Astrocyte (in vitro differentiated cells and primary cell): ENCODE data around the gene SMCO1. TPM values are rescaled to one million over a fixed set of nuclear protein-coding genes. Genes with fewer than 3 reads are reported as not detected.
"Not testable (repeated sequence)": the region's sequence is repeated elsewhere in the genome, so short reads cannot be mapped to it uniquely, and the experiment has no call there.

Experiments used
- DNase-seq: peaks from one replicate; pipeline ENCODE4 v3.0.0-alpha.2; 2010; ENCODE audit warnings: low read depth
- FAIRE-seq: peaks from 2 replicates; lab custom pipeline; 2011; peaks lifted over from hg19 to GRCh38; lab: Jason Lieb, UNC
- H2AFZ ChIP-seq: 2 replicates; pipeline ENCODE4 v1.6.0; 2012; ENCODE audit warnings: low read depth, low read length, inconsistent platforms
- H3K27ac ChIP-seq: 2 replicates; pipeline ENCODE4 v1.5.1; 2011; ENCODE audit warnings: low read depth, low read length, inconsistent platforms
- H3K27me3 ChIP-seq: 2 replicates; pipeline ENCODE4 v1.6.0; 2011; ENCODE audit warnings: low read length, inconsistent platforms; ENCODE audit not compliant: insufficient read depth
- H3K36me3 ChIP-seq: 2 replicates; pipeline ENCODE4 v1.5.1; 2011; ENCODE audit warnings: low read length, inconsistent platforms; ENCODE audit not compliant: insufficient read depth
- H3K4me1 ChIP-seq: 2 replicates; pipeline ENCODE4 v1.5.1; 2011; ENCODE audit warnings: low read length, inconsistent platforms; ENCODE audit not compliant: insufficient read depth
- H3K4me2 ChIP-seq: 2 replicates; pipeline ENCODE4 v1.6.0; 2012; ENCODE audit warnings: low read length, inconsistent platforms
- H3K4me3 ChIP-seq: 2 replicates; pipeline ENCODE4 v1.5.1; 2011; ENCODE audit warnings: low read depth, mild to moderate bottlenecking, low read length, inconsistent platforms; ENCODE audit not compliant: insufficient read depth
- H3K79me2 ChIP-seq: 2 replicates; pipeline ENCODE4 v1.6.0; 2012; ENCODE audit warnings: mild to moderate bottlenecking, low read length, inconsistent platforms; ENCODE audit not compliant: insufficient read depth
- H3K9ac ChIP-seq: 2 replicates; pipeline ENCODE4 v1.6.0; 2012; ENCODE audit warnings: mild to moderate bottlenecking, low read length, inconsistent platforms
- H3K9me3 ChIP-seq: 2 replicates; pipeline ENCODE4 v1.5.1; 2012; ENCODE audit warnings: low read depth, mild to moderate bottlenecking, low read length, inconsistent platforms; ENCODE audit not compliant: insufficient read depth
- H4K20me1 ChIP-seq: 2 replicates; pipeline ENCODE4 v1.6.0; 2012; ENCODE audit warnings: low read length, inconsistent platforms; ENCODE audit not compliant: insufficient read depth
- H3K27ac Mint-ChIP-seq: one replicate; pipeline ENCODE4 v1.8.0; 2021; ENCODE audit warnings: mild to moderate bottlenecking, mixed read lengths; ENCODE audit not compliant: unreplicated experiment
- H3K27me3 Mint-ChIP-seq: one replicate; pipeline ENCODE4 v1.8.0; 2021; ENCODE audit warnings: low read depth, mixed read lengths; ENCODE audit not compliant: unreplicated experiment
- H3K36me3 Mint-ChIP-seq: one replicate; pipeline ENCODE4 v1.8.0; 2021; ENCODE audit warnings: low read depth, mixed read lengths; ENCODE audit not compliant: unreplicated experiment
- H3K4me1 Mint-ChIP-seq: one replicate; pipeline ENCODE4 v1.8.0; 2021; ENCODE audit warnings: low read depth, mixed read lengths; ENCODE audit not compliant: unreplicated experiment
- H3K4me3 Mint-ChIP-seq: one replicate; pipeline ENCODE4 v1.8.0; 2021; ENCODE audit warnings: mild to moderate bottlenecking, moderate library complexity, mixed read lengths; ENCODE audit not compliant: unreplicated experiment
- H3K9me3 Mint-ChIP-seq: one replicate; pipeline ENCODE4 v1.8.0; 2021; ENCODE audit warnings: mild to moderate bottlenecking, mixed read lengths; ENCODE audit not compliant: unreplicated experiment
- CTCF ChIP-seq: IDR thresholded peaks from 2 replicates; pipeline ENCODE4 v1.5.1; 2011; ENCODE audit warnings: low read depth, mild to moderate bottlenecking, inconsistent platforms, low read length, moderate library complexity; ENCODE audit not compliant: insufficient read depth
- EZH2 ChIP-seq: IDR thresholded peaks from 2 replicates; pipeline ENCODE4 v1.6.1; 2012; ENCODE audit warnings: mild to moderate bottlenecking, low read length, inconsistent platforms; ENCODE audit not compliant: insufficient read depth
- total RNA-seq: library from RNA; stranded (reverse); gene quantifications from 2 replicates; pipeline ENCODE4 v1.2.1, GENCODE V29; 2021

The SMCO1 gene
- total RNA-seq, 1 donor from 2014 or later: not detected

GRCh38 chr3:196549312-196549711 lies 34.2 kb upstream of the SMCO1 start:
- not testable (repeated sequence) for DNase-seq, H3K27me3 ChIP-seq, H3K27ac ChIP-seq, H3K9ac ChIP-seq, FAIRE-seq, H3K36me3 ChIP-seq, H3K4me3 Mint-ChIP-seq, H3K4me1 Mint-ChIP-seq, H3K4me1 ChIP-seq, H2AFZ ChIP-seq, H3K27me3 Mint-ChIP-seq, H3K9me3 ChIP-seq, H3K79me2 ChIP-seq, H4K20me1 ChIP-seq, H3K27ac Mint-ChIP-seq, H3K4me3 ChIP-seq, H3K36me3 Mint-ChIP-seq, H3K4me2 ChIP-seq
- H3K9me3 Mint-ChIP-seq: peaks cover 20% of the 10 kb centered on the region

DNA sequence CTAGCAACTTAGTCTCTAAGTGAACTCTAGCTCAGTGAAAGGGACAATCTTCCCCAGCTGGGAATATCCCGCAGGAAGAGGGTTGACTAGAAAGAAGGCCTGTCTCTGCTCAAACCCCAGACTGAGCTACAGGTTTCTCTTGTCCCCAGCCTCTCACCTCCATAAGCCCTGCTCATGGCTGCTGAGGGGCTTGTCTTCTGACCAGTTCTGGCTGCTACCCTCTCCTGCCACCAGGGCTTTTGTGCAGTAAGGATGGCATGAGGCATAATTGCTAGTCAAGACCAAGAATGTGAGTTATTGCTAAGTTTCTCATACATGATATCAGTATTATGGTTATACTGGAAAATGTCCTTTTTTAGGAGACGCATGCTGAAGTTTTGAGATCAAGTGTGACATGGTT lies 31.9 kb upstream of the SMCO1 start:
- Histone ChIP-seq H3K4me1 (no peaks in the 10 kb centered on the region), H2AFZ (no peak overlapping the region), H3K9me3 (peaks cover 6% of the 10 kb centered on the region), H4K20me1 (no peaks in the 10 kb centered on the region), H3K4me2 (no peak overlapping the region), H3K27ac (no peak overlapping the region), H3K36me3 (no peaks in the 10 kb centered on the region), H3K4me3 (no peak overlapping the region), H3K79me2 (no peaks in the 10 kb centered on the region), H3K27me3 (no peaks in the 10 kb centered on the region), H3K9ac (no peak overlapping the region)
- H3K9me3 Mint-ChIP-seq: peaks cover 20% of the 10 kb centered on the region
- H3K27ac Mint-ChIP-seq: no peak overlapping the region
- TF ChIP-seq CTCF: no peak
- no peak for TF ChIP-seq EZH2
- no peak for FAIRE-seq
- H3K36me3 Mint-ChIP-seq: peaks cover 5% of the 10 kb centered on the region
- no peak overlapping the region for H3K4me3 Mint-ChIP-seq
- peaks cover 2% of the 10 kb centered on the region for H3K27me3 Mint-ChIP-seq
- no peaks in the 10 kb centered on the region for H3K4me1 Mint-ChIP-seq
- DNase-seq: no peak

DNA sequence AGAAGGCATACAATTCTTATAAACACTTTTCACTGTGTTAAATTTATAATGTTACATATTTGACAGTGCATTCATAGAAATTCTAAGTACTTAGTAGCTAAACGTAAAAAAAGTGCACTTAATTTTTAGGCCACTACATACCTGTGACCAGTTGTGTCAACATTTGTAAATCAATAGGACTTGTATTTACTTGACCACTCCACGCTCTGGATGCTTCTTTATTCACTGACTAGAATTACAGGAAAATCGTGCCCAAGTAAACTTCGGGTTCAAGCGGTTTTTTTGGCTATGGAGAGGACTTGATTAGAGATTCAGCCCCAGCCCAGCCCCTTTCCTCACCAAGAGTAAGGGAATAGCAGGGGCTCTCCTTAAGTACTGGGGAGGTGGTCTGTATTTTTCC lies 31.4 kb upstream of the SMCO1 start:
- Histone ChIP-seq H3K9ac (no peak overlapping the region), H3K79me2 (no peaks in the 10 kb centered on the region), H3K9me3 (peaks cover 6% of the 10 kb centered on the region), H4K20me1 (no peaks in the 10 kb centered on the region), H3K27ac (no peak overlapping the region), H2AFZ (no peak overlapping the region), H3K27me3 (no peaks in the 10 kb centered on the region), H3K4me1 (no peaks in the 10 kb centered on the region), H3K4me3 (no peak overlapping the region), H3K4me2 (no peak overlapping the region), H3K36me3 (no peaks in the 10 kb centered on the region)
- Mint-ChIP-seq H3K4me3 (no peak overlapping the region), H3K27ac (no peak overlapping the region), H3K9me3 (peaks cover 20% of the 10 kb centered on the region), H3K27me3 (peaks cover 2% of the 10 kb centered on the region), H3K4me1 (no peaks in the 10 kb centered on the region), H3K36me3 (peaks cover 5% of the 10 kb centered on the region)
- no peak for FAIRE-seq
- DNase-seq: no peak
- TF ChIP-seq EZH2: no peak
- no peak for TF ChIP-seq CTCF
